Measurements from ENCODE around the gene USP11.
"Not testable (repeated sequence)": the region's sequence is repeated elsewhere in the genome, so short reads cannot be mapped to it uniquely, and the experiment has no call there.

The USP11 gene

DNA sequence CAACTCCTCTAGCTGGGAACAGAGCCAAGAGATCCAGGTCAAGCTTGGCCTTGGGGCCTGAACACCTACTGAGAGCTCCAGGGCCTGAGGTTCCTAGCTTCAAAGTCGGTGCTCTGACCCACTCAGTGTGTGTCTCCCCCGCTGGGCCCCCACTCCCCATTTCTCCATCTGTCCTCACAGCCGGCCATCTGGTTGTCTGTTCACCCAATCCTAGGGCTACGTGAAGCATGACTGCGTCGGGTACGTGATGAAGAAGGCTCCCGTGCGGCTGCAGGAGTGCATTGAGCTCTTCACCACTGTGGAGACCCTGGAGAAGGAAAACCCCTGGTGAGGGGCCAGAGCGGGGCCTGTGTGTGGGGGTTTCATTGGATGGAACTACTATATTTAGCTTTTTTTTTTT lies 12.3 kb downstream of the USP11 start:
- DNase-seq (ENCODE audit: low read depth in 2 of 2): no peak

- DNase-seq (ENCODE audit: low read depth in 2 of 2): peak in 1 of 2 donors; percentile 9
Observed at GRCh38 chrX:47247206-47247998, 14.6 kb downstream of the USP11 start.

- DNase-seq (ENCODE audit: low read depth in 2 of 2): no peak
Observed at GRCh38 chrX:47247999-47248320, 15.2 kb downstream of the USP11 start.

- DNase-seq (ENCODE audit: low read depth in 2 of 2): no peak
Observed at GRCh38 chrX:47248576-47248975, 15.8 kb downstream of the USP11 start.

DNA sequence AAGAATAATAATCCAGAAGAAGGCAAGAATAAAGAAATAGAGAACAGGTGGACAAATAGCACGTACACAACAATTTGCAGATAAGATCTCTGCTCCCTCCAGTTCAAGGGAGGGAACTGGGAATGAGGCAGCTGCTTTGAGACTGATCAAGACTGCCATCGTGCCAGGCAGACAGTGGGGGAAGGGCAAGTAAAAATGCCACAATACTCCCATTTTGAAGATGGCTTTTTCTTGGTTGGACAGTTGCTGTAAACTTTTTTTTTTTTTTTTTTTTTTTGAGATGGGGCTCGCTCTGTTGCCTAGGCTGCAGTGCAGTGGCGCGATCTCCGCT lies 17.2 kb downstream of the USP11 start:
- no peak for DNase-seq (ENCODE audit: low read depth in 2 of 2)

DNA sequence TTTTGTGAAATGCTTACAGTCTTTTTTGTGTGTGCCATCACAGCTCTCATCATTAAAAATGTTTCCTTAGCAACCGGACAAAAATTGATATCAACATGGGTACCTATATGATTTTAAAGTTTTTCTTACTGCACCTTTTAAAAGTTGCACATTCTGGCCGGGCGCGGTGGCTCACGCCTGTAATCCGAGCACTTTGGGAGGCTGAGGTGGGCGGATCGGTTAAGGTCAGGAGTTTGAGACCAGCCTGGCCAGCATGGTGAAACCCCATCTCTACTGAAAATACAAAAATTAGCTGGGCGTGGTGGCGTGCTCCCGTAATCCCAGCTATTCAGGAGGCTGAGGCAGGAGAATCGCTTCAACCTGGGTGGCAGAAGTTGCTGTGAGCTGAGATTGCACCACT lies 24.8 kb downstream of the USP11 start:
- not testable (repeated sequence) for DNase-seq (ENCODE audit: low read depth in 2 of 2)

GRCh38 chrX:47264483-47265173 lies 31.8 kb downstream of the USP11 start:
- no peak for DNase-seq (ENCODE audit: low read depth in 2 of 2)

DNA sequence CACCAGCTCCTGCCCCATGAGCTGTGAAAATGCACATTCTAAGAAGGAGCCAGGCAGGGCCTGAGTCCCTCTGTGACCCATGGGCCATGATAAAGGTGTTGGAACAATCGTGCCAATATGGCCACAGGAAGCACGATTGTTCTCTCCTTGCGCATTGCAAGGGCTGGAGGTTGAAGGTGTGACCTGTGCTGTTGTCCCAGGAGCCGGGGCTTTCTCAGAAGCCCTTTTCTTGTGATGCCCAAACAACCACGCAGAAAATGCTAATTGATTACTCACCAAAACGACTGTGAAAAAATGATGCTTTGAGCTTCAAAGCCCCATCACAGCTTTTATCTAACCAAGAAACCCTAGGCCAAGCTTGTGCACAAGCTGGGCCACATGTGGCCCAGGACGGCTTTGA lies 33.8 kb downstream of the USP11 start:
- DNase-seq (ENCODE audit: low read depth in 2 of 2): no peak

- no peak for DNase-seq (ENCODE audit: low read depth in 2 of 2)
Observed at GRCh38 chrX:47272013-47272408, 39.2 kb downstream of the USP11 start.

DNA sequence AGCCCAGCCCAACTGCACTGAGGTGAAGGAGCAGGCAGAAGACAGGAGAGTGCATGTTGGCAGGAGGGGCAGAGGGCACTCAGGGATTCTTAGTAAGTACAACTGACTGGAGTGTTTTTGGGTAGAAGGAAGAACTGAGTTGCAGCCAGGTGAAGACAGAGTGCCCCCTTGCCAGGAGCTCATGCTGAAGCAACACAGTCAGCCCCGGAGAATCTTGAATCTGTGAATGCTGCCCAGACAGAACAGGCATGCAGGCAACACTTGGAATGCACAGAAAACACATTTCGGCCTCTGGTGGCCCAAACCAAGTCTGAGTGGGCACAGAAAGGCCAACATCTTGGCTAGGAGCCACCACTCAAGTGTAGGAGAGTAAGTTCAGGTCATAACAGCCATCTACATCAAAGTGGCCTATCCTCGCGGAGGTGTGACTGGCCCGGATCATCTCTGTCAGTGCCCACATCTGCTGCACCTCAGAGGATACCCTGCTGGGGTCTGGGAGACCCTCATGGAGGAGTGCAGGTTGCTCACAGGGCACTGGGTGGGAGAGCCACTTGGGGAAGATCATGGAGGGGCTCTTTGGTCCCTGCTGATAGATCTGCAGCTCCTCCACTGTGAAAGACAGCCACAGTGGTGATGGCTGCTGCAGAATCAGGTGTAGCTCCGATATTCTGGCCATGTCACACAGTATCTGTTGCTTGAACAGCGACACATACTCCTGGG lies 40.4 kb downstream of the USP11 start:
- no peak for DNase-seq (ENCODE audit: low read depth in 2 of 2)

DNA sequence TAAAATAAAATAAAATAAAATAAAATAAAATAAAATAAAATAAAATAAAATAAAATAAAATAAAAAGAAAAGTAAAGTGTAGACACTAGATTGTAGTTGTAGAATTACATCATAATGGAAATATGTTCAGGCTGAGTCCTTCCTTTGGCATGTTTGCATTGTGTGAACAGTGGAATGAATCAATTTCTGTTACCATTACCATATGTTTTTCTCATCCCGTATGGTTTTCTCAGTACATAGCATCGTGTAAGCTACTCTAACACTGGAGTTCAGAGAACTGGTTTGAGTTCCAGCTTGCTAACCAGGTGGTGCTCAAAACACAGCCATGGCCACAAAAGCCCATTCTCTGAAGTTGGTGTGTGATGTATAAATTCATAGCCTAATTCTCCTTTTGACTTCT lies 45.9 kb downstream of the USP11 start:
- no peak for DNase-seq (ENCODE audit: low read depth in 2 of 2)

DNA sequence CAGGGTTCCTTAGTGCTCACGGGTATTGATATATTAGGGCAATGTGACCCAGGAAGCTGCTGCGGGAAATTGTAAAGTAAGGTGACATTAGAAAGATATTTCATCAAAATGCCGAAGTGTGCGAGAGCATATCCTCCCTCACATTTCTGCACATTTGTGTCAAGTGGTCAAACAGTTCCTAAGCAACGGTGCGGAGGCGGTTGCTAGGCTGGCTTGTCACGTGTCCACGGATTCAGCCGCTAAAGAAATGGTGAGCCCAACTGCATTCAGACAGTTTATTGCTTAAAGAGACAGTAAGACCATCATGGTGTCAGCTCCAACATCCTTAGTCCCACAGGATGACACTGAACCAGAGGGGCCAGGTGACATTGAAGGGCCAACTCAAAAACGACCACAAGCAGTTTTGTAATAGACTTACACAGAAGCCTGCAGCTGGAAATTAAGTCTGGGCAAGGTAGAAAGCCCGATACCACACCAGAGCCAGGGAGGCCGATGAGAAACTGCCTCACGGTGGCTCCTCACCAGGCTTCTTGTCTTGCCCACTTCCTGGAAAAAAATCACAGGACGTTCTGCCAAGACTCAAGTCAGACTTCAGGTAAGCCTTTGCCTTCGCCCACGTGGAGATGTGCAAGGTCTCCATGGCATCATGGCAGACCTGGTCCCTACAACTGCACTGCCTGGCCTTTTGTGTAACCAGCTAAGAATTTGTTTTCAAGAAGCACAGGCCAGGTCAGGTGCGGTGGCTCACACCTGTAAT lies 50.4 kb downstream of the USP11 start:
- no peak for DNase-seq (ENCODE audit: low read depth in 2 of 2)

DNA sequence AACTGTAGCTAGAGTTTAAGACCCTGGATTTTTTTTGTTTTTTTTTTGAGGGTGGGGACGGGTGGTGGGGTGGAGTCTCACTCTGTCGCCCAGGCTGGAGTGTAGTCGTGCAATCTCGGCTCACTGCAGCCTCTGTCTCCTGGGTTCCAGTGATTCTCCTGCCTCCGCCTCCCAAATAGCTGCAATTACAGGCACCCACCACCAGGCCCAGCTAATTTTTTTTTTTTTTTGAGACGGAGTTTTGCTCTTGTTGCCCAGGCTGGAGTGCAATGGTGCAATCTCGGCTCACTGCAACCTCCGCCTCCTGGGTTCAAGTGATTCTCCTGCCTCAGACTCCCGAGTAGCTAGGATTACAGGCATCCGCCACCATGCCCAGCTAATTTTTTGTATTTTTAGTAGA lies 51.8 kb downstream of the USP11 start:
- not testable (repeated sequence) for DNase-seq (ENCODE audit: low read depth in 2 of 2)

DNA sequence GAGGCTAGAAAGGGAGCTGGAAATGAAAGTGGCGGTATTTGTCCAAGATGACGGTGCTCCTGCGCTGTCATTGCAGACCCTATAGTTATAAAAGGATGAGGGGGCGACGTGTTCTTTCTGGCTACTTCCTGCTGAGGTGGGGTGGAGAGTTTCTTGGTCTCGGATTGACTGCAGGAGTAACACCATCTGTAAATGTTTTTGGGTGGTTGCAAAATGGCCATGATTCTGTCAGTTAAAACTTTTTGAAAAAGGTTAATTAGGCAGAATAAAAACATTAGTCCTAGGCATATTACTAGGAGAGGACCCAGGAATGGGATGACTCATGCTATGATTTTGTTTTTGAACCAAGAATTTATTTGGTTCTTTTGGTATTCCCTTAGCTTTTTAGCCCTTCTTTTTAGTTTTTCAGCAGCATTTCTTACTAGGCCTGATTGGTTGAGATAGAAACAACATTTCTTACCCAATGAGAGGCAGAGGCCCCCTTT lies 53.1 kb downstream of the USP11 start:
- DNase-seq (ENCODE audit: low read depth in 2 of 2): no peak

- no peak for DNase-seq (ENCODE audit: low read depth in 2 of 2)
Observed at GRCh38 chrX:47293106-47293505, 60.3 kb downstream of the USP11 start.

DNA sequence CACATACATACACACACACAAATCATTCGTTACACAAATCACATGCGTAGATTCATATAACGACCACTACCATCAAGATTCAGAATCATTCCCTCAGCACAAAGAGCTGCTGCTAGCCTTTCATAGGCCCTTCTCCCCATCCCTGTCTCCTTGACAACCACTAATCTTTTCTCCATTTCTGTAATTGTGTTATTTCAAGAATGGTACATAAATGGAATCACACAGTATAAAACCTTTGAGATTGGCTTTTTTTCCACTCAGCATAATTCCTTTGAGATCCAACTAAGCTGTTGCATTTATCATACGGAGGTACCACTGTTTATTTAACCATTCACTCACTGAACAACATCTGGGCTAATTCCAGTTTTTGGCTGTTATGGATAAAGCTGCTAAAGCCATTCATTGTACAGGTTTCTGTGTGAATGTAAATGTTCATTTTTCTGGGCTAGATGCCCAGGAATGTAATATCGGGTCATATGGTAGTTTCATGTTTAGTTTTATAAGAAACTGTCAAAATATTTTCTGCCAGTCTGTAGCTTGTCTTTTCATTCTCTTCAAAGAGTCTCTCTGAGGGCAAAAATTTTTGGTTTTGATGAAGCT lies 64.1 kb downstream of the USP11 start:
- DNase-seq (ENCODE audit: low read depth in 2 of 2): no peak

- DNase-seq (ENCODE audit: low read depth in 2 of 2): no peak
Observed at GRCh38 chrX:47297874-47298273, 65.1 kb downstream of the USP11 start.

Measured in stimulated activated CD8-positive, alpha-beta memory T cell treated with anti-CD3 and anti-CD28 coated beads, Interleukin-2, amount 100 ng/mL, for 48 hours (primary cell).